GM19351 (cell line): ENCODE measurements around the gene ELP5.

Experiments used
- ATAC-seq: cut with Tn5 transposase; IDR thresholded peaks from one replicate; pipeline ENCODE4 v1.9.1; 2021; ENCODE audit warnings: mild to moderate bottlenecking, moderate library complexity; ENCODE audit not compliant: unreplicated experiment

ELP5 gene, protein sequence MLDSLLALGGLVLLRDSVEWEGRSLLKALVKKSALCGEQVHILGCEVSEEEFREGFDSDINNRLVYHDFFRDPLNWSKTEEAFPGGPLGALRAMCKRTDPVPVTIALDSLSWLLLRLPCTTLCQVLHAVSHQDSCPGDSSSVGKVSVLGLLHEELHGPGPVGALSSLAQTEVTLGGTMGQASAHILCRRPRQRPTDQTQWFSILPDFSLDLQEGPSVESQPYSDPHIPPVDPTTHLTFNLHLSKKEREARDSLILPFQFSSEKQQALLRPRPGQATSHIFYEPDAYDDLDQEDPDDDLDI

DNA sequence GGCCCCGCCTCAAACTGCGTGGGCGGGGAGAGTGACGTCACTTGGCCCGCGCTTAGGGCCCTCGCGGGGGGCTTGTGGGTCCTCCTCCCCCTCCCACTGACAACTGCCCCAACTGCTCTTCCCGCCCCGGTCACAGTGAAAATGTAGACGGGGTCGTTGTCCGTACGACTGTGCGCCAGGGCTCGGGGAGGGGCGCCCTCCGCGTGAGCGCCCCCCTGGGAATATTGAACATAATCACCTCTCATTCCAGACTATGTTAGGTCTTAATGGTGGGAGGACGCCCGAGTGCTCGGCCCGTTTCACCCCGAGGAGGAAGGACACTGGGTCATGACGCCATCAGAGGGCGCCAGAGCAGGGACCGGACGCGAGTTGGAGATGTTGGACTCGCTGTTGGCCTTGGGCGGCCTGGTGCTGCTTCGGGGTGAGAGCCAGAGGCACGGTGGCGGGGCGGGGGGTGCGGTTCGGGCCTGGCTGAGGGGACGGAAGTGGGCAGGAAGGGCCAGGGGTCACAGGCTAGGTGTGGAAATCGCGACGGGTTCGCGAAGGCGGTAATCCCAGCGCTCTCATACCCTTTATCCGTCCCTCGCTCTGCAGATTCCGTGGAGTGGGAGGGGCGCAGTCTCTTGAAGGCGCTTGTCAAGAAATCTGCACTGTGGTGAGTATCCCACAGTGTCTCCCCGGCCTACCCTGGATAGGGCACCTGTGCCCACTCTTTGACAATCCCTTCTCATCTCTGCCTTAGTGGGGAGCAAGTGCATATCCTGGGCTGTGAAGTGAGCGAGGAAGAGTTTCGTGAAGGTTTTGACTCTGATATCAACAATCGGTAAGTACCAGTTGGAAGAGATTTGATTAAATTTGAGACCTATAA lies at the start of gene ELP5:
ELP5 (plus strand) TSS at position 40 of the 868 bp plus-strand sequence; CDS start at position 376, 336 bp downstream.
- ATAC-seq, result peak; percentile 51

DNA sequence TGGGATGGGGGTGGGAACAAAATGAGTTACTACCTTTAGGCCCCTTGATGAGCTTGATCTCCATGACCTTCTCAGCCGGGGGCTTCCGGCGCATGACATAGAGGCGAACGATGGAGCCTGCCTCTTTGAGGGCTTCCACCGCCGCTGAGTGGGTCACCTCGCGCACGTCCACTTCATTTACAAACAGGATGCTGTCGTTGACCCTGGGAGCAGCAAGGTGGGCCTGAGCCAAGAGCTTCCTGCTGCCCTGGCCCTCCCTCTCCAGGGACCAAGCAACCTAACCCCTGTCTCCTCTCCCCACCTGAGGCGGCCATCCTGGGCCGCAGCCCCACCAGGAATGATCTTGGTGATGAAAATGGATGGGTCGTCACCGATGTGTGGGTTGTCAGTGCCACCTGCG lies 48.6 kb upstream of the ELP5 start:
- ATAC-seq, result no peak

DNA sequence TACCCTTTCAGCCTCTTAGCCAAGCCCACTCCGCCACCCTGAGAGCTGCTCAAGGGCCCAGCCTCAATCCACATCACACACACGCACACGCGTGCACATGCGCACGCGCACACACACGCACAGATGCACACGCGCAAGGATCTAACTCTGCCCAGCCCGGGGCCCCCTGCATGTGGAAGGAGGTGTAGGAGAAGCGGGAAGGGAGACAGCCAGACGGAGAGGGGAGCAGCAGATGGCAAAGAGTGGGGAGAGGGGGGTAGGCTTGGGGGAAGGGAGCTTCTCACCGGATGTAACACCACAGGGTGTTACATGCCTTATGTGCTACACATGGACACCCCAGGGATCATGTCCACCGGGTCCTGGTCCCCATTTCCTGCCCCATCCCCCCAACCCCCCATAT lies 47.7 kb upstream of the ELP5 start:
- ATAC-seq, result no peak

DNA sequence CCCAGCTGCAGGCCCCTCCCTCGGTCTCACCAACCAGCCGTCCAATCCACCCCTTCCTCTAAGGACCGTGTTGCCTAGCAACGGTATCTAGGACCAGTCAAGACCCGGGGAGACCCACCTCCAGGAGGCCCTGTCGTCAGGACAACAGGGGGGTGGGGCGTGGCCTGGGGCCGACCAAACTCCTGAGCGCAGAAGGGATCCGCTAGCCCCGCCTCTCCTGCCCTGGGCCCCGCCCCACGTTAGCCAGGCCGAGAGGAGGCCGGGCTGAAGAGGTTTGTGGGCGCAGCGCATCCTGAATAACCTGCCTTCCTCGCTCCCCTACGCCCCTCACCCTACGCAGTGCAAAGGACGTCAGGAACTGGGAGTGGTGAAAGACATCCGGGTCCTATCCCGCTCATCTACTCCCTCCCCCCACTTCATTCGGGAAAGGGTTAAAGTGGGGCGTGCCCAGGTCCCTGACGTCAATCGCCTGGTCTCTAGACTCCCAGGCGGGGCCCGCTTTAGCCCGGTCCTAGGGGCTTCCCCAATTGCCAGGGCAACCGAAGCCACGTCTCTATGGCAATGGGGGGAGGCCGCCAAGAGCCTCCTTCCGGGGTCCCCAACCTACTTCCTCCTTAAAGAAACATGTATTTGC lies 47.1 kb upstream of the ELP5 start:
- peak; percentile 85 for ATAC-seq

DNA sequence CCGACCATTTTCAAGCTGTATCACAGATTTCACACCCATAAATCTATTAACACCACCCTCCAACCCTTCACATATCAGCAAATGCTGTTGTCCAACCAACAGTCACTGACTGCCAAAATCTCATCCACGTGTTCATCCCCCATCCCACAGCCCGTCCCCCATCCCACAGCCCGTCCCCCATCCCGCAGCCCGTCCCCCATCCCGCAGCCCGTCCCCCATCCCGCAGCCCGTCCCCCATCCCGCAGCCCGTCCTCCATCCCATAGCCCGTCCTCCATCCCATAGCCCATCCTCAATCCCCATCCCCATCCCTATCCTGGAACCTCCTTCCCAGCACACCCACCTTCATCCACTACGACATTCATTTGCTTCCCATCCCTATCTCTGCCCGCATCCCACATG lies 46.5 kb upstream of the ELP5 start:
- no peak for ATAC-seq

DNA sequence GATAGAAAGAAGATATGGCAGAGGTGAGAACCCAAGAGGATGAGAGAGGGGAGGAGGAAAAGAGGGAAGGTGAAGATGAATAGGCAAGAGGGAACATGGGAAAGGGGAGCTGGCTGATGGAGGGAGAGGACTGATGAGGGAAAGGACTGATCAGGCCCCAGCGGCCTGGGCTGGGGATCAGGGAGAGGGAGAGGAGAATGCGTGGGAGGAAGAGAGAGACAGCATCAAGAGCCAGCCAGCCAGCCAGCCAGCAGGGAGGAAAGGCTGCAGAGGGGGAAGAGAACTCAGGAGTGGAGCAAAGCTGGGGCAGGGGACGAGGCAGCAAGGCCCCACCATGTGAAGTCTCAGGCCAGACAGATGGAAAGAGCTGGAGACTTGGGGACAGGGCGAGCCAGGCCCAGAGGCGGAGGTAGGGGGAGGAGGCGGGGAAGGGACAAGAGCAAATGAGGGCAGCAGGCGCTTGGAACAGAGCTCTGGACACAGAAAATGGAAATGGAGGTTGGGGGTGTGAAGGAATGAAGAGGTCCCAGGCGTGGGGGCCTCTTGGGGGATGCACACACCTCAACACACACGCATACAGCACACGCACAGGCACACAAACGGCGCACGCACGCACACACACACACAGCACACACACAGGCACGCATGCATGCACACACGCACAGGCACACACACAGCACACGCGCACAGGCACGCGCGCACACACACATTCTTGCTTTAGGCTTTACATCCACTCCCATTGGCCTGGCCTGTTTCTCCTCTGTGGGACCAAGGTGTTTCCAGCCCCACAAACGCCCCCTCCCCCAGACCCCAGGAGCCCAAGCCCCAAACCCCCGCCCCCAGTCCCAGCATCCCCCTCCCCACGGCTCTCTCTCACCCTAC lies 44.7 kb upstream of the ELP5 start:
- no peak for ATAC-seq

DNA sequence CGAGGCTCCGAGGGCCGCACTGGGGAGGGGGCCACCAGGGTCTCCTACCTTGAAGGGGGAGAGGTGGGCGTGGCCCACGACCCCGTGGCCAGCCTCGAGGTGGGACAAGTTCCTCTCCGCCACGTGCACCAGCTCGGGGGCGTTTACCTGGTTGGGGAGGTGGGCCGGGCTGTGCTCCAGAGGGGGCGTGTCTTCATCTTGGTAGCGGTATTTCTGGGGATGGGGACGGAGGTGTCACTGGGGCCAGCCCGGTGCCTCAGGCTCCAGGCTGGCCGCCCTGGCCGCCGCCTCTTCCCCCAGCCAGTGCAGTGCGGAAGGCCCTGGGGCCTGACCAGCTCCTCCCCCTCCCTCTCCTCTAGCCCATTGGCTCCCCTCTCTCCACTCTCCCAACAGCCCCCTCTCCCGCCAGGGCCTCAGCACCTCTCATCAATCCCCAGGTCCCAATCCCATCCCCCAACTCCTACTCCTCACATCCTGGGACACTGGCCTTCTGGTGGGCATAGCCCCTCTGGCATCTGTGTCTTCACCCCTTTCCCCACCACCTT lies 43.9 kb upstream of the ELP5 start:
- ATAC-seq, result no peak

DNA sequence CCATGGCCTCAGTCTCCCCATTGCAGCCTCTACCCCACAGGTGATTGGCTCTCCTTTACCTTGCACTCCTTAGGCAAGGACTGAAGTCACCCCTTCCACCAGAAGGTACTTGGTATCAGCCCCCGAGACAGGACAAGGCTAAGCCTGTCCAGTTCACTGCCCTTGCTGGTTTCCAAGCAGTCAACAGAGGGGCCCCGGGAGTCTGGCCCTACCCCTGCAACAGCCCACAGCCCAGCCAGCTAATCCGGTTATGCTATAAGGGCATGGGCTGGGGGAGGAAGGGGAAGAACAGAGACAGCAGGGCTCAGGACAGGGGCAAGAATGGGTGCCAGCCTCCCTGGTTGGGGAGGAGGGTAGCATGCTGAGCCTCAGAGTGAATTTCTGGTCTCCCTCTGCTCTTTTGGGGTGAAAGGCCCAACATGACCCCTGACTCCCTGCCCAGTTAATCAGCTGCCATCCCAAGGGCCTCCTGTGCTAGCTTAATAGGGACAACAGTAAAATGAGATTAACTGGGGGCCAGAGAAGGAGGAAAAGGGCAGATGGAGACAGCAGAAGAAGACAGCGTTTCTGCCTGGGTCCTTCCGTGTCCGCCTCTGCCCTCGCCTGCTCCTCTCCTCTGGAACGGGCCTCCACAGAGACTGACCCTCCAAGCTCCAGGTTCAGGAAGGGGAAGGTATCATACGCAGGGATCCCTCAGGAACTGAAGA lies 43.1 kb upstream of the ELP5 start:
- no peak for ATAC-seq

DNA sequence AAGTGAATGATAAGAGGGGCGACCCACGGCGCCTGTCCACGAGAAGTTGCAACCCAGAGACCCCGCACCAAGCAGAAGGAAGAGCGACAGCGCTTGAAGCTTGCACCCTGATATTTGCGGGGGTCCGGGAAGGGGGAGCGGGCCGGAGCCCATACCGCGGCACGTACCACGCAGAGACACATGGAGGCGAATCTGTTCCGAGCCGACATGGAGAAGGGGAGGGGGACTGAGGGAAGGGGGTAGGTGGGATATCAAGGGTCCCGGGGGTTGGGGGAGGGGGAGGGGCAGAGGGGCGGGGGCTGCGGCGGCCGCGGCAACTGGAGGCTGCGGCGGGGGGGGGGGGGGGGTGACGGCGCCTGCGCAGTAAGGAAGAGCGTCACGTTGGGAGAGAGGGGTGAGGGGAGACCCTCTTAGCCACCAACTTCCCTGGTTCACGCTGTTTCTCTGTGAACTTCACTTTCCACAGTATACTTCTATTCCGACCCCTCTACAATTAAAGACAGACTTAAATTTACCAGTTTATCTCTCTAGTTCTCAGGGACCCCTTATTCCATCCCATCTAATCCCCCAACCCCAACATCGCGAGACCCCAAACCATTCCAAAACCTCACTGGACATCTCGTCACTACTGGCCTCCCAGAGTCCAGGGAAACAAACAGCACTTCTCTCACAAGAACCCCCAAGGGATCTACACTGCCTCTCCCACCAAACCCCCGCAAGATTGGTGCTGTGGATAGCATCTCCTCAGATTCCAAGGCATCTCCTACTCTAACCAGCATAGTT lies 40.3 kb upstream of the ELP5 start:
- no peak for ATAC-seq

DNA sequence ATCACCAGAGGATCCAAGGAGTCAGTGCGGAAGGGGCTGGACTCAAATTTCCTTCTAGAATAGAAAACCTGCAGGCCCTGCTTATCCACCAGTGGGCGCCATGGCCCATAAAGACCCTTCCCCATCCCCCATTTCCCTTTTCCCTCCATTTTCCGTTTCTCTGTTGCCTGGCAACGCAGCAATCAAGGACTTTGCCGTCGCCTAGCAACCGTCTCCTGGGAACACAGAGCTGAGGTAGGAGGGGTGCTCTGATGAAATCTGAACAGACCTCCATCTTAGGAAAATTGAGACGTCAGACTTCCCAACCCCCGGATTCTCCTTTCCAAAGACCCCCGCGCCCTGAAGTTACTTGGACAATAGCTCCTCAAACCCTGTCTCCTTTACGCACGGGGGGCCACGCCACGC lies 38.1 kb upstream of the ELP5 start:
- ATAC-seq, result no peak

DNA sequence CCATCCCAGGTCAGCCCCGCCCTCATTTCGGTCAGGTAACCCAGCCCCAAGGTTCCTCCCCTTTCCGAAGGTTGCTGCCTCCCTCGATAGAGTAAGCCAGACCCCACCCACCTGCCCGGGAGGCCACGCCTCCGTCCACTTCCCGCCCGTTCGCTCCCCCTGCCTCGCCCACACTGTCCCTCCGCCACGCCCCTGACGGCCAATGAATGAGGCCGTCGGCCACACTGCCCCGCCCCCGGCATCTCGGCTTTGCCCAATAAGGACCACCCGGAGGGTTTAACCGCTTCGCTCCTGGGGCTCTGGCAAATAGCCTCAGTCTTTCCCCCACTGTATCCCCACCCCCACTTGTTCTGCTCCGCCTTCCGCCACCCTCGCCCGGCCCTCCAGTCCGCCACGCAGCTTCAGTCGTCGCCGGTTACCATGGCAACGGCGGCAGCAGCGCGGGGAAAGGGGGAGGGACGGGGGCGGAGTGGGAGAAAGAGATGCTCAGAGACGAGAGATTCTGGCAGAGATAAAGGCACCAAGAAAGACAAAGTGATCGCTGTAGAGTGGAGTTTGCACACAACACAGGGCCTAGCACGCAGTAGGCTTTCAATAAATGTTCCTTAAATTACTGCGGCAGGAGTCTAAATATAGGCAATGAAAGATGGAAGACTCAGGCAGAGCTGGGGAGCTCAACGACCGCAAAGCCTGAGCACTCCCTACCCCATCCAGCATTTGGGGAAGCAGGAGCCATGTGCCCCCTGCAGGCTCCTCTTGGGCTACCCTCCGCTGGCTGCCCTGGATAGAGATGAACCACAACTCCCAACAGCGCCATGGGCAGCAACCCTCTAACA lies 37.5 kb upstream of the ELP5 start:
- ATAC-seq, result peak; percentile 65

DNA sequence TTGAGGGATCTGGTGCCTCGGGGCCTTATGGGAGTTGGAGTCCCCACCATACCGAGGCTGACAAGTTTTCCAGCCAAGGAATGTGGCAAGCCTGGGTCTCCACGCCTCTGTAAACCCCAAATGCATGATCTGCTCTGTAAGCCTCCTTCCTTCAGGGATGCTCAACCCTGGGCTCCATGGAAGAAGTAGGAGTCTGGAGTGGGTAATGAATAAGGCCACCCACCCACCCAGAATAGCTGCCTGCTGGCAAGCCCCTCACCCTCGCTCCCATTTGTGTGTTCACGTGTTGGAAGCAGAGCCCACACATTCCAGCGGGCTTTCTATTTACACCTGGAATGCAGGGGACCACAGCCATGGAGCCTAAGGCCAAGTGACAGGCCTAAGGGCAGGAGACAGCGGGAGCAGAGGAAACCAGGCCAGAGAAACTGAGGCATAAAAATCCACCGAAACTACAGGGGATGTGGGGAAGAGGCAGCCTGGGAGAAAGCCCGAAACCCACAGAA lies 36.8 kb upstream of the ELP5 start:
- ATAC-seq, result no peak

DNA sequence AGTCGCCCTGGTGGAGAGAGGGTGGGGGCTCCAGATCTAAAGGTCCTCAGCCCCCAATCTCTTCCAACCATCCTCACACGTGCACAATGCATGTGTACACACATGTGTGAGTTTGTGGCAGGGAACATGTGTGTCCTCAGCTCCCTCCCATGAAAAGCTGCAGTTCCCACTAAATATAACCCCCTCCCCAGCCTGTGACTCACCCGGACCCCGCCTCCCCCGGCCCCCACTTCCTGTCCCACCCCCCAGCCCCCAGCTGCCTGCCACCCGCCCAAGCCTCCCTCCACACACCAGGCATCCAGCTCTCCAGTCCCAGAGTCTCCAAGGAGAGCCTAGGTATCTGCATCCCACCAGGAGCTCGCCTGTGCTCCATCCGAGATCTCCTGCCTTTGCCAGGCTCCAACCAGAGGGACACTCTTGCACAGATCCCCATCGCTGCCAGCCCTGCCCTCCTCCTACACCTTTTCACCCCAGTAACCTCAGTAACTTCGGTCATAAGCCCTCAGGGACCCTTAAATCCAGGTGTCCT lies 36.3 kb upstream of the ELP5 start:
- ATAC-seq, result no peak

DNA sequence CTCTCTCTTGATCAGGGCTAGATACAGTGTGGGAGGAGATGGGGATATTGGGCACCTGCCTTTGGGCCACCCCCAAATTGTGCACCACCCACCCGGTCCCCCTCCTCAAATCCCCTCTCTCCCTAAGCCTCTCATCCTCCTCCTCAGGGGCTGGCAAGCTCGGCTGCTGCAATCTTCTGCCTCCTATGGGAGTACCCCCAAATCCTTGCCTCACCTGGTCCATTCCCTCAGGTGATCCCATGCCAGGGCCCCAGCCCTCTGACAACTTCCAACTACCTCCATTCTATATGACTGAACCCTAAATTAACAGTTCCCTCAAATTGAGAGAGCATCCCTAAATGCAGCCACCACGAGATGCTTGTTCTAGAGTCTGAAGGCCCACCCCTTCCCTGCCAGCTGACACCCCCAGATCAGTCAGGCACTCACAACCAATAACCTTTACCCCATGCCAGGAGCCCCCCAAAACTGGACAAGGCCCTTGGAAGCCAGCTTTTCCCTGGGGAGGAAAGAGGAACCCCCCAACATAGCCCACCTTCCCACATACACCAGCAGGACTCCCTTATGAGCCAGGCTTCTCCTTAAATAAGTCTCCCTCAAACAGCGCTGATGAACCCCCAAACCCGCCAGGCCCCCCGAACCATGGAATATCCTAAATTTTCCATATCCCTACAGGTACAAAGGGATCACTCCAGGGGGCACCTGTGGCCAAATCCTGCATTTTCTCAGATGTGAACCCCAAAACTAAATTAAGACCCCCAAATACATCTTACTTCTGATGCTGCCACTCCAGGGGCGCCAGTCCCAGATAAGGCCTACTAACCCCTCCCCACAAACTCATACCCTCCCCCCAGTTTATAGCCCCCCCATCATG lies 35.5 kb upstream of the ELP5 start:
- no peak for ATAC-seq

DNA sequence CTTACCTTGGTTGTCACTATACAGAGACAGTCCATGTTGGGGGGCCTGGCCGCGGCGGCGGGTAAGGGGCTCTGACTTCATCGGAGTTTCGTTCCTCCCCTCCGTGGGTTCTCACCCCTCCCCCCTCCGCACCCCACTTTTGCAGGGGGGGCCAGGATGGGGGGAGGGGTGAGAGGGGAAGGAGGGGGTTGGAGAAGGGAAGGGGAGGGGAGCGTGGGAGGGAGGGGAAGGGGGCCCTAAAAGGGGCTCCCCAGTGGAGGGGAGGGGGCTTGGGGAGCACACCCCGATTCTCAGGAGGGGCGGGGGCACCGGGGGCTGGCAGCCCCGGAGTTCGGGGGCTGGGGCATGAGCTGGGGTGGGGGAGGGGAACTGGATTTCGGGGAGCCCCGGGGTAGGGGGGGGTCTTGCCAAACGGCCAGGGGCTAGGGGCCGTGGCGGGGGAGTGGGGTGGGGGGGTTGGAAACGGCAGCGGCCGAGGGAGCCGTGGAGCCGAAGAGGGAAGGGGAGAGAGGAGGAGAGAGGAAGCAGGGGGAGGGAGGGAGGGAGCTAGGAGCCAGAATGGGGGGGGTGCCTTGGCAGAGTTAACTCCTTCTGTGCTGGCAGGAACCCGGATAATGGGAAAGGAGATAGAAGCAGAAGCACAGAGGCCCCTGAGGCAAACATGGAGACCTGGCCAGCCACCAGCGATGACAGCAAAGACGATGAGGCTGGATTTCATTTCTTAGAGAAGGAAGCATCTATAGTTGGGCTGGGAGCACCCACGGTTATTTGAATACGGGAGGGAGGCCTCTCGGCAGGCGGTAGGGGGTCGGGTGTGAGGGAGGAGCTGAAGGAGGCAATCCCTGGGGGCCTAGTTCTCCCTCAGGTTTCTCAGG lies 34.7 kb upstream of the ELP5 start:
- no peak for ATAC-seq

DNA sequence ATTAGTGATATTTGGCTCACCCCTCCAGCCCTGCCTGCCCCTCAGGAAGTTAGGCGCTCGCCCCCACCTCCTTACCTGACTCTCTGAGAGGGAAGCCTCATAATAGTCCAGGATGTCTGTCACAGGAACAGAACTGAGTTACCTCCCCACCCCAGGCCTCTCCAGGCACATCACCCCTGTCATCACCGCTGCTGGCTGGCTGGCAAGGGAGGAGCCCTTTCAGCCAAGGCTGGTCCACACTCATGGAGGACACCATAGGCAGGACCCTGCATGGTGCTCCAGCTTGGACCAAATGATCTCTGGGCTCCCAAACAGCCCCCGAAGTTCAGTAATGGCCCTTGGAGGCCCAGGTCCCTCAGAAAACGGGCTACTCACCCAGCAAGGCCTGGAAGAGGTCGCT lies 33.8 kb upstream of the ELP5 start:
- no peak for ATAC-seq
